Hindlimb muscle (tissue), 1 donor: ENCODE data around the gene EPC1. TPM values are rescaled to one million over a fixed set of nuclear protein-coding genes. Genes with fewer than 3 reads are reported as not detected.
"Not testable (repeated sequence)": the region's sequence is repeated elsewhere in the genome, so short reads cannot be mapped to it uniquely, and the experiment has no call there.

Experiments used
- DNase-seq: peaks from one replicate; pipeline ENCODE4 v3.0.0-alpha.2; 2013
- polyA plus RNA-seq: library from polyadenylated mRNA; unstranded; fragments of 120-200 nt; gene quantifications from one replicate; pipeline ENCODE4 v1.2.1, GENCODE V29; 2013; ENCODE audit not compliant: insufficient read length

The EPC1 gene, protein sequence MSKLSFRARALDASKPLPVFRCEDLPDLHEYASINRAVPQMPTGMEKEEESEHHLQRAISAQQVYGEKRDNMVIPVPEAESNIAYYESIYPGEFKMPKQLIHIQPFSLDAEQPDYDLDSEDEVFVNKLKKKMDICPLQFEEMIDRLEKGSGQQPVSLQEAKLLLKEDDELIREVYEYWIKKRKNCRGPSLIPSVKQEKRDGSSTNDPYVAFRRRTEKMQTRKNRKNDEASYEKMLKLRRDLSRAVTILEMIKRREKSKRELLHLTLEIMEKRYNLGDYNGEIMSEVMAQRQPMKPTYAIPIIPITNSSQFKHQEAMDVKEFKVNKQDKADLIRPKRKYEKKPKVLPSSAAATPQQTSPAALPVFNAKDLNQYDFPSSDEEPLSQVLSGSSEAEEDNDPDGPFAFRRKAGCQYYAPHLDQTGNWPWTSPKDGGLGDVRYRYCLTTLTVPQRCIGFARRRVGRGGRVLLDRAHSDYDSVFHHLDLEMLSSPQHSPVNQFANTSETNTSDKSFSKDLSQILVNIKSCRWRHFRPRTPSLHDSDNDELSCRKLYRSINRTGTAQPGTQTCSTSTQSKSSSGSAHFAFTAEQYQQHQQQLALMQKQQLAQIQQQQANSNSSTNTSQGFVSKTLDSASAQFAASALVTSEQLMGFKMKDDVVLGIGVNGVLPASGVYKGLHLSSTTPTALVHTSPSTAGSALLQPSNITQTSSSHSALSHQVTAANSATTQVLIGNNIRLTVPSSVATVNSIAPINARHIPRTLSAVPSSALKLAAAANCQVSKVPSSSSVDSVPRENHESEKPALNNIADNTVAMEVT
- polyA plus RNA-seq, result 48.1 TPM

DNA sequence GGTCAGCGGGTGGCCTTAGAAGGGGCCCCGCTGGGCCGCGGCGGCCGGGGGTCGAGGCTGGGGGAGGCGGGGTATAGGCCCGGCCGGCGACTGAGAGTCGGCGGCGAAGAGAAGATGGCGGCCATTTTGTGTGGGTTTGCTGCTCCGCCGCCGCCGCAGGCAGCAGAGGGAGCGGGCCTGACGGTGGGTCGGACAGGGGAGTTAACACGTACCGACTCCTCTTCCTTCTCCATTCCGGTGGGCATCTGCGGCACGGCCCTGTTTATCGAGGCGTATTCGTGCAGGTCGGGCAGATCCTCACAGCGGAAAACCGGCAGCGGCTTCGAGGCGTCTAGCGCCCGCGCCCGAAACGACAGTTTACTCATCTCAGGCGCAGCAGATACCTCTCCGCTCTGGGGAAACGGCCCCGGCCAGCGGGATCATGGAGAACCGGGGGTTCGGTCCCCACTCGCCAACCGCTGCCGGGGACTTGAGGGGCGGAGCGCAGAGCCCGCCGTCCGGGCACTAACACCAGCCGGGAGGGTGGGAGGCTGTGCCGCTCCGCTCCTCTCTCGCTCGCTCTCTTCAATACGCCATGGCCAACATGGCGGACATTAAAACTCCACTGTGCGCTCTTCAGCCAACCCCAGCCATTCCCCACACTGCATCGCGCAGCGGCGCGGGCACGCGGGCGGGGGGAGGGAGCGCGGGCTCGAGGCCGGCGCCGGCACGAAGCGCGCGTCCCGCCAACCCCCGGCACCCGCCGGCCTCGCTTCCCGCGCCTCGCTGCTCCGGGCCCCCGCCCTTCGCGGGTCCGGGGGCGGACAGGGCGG lies at the start of gene EPC1:
Gene EPC1, minus strand, starts transcription at position 608 of the 812 bp plus-strand sequence. Its CDS starts 243 bp downstream, at position 365.
- peak; percentile 96 for DNase-seq

DNA sequence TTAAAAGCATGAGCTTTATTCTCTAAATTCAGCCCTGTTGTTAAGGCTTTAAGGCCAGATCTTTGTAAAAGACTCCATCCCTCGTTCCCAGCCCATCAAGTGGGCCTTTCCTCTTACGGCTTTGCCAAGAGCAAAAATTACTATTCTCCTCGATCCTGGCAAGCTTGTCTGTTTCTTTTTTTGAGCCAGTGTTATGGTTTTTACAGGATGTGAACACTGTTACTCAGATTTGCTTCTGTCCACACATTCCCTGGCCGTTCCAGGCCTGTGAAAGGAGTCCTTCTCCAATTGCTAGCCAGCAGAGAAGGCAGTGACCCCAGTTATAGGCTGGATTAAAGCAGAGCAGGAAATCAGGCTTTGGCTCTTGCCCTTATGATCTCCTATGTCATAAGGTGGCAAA lies 47.0 kb upstream of the EPC1 start:
- peak; percentile 56 for DNase-seq

DNA sequence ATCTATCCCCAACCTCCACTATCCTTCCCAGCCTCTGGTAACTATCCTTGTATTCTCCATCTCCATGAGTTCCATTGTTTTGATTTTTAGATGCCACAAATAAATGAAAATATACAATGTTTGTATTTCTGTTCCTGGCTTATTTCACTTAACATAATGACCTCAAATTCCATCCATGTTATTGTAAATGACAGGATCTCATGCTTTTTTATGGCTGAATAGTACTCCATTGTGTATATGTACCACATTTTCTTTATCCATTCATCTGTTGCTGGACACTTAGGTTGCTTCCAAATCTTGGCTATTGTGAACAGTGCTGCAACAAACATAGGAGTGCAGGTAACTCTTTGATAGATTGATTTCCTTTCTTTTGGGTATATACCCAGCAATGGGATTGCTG lies 45.3 kb upstream of the EPC1 start:
- not testable (repeated sequence) for DNase-seq

DNA sequence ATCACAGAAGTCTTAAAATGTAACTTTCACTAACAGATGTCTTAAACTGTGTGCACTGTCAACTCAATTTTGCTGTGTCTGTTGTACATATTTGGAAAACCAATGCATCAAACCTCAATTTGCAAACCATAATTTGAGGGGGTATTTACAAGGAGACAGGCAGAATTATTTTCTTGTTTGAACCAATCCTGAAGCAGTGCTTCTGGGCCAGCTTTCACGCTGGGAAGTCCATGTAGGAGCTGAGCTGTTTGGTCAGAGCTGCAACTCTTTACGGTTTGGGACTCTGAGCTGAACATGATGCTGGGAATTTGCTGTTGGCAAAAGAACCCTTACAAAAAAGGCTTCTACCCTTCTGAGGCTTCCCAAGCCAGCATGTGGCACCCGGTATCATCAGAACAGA lies 43.2 kb upstream of the EPC1 start:
- no peak for DNase-seq

DNA sequence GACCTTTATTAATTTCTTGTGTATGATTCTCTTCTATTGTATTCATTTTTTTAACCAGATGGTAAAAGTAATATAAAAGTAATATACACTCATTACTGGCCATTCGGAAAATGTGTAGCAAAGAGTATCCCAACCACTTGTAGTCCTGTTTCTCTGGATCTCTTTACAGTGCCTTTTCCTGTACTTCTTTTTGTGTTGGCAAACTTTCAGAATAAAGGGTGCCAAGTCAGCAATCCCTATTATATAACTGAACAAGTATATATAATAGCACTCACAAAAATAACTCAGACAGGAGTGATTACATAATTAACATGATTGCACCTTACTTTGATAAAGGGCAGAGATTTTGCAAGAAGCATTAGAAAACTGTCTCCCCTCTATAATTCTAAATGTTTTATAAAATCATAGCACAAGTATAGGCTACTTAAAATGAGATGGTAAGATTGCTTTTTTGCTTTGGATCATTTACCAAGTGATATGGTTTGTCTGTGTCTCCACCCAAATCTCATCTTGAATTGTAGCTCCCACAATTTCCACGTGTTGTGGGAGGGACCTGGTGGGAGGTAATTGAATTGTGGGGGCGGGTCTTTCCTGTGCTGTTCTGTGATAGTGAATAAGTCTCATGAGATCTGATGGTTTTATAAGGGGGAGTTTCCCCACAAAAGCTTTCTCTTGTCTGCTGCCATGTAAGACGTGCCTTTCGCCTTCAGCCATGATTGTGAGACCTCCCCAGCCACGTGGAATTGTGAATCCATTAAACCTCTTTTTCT lies 41.5 kb upstream of the EPC1 start:
- peak; percentile 15 for DNase-seq

DNA sequence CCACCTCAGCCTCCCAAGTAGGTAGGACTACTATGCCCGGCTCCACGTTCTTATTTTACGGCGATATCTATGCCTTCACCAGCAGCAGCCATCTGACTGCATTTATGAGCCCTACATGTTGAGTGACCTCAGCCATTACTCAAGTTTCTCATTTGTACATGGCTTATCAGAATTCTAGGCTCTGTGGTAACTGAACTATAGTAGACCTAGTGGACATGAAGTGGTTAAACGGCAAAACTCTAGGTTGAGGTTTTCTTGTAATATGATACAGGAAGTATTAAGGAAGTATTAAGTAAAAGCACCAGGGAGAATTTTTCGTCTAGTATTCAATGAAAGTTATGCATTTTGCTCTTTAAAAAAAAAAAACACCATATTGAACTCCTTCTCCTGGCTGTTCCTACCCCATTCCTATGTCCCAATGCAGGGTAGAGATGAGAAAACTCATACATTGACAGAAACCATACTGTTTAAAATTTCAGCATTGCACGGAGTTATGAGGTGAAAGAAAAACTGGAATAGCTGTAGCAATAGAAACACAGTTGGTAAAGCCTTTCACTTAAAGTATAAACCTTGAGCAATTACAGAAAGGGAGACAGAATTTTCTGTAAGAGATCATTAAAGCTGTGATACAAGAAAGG lies 39.8 kb upstream of the EPC1 start:
- no peak for DNase-seq

DNA sequence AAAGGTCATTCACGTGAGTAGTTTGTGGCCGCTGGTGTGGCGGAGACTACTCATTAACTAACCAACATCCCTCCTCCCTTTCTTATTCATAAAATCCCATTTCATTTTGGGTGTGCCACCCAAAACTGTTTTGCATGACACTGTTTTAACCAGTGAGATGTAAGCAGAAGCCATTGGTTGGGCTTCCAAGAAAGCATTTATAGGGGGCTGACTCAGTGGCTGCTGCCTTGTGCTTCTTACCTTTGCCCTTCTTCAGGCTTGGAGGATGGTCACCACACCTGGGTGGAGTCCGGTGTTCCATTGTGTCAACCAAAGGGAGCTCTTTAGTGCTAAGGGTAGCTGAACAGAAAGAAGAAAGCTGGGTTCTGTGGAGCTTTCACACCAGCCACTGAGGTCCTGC lies 37.2 kb upstream of the EPC1 start:
- no peak for DNase-seq

DNA sequence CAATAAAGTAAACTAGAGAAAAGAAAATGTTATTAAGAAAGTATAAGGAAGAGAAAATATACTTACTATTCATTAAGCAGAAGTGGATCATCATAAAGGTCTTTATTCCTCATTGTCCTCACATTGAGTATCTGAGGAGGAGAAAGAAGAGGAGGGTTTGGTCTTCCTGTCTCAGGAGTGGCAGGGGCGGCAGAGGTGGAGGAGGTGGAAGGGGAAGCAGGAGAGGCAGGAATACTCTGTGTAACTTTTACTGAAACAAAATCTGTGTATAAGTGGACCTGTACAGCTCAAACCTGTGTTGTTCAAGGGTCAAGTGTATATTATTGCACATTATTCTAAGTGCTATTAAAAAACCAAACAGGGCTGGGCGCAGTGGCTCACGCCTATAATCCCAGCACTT lies 34.2 kb upstream of the EPC1 start:
- DNase-seq, result no peak

DNA sequence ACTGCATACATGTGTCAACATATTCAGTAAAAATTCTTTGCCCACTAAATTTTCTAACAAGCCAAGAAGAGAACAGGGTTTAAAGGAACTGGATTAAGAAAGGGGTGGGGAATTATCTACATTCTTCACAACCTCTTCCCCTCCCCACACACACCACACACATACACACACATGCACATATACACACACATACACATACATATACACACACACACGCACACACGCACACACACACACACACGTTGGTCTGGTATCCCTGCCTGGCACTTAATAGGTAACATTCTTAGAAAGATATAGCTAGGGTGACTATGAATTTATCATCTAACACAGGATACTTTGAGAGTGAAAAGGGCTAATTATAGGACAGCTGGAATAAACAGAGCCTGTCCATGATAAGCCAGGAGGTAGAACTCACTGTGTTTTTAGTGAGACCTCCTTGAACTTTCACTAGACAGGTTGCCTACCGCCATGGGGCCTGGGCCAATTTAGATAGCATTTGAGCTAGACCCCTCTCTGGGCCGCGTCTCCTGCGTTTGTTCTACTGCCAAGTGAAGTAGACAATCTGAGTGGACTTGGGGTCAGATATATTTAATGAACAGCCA lies 33.1 kb upstream of the EPC1 start:
- no peak for DNase-seq

DNA sequence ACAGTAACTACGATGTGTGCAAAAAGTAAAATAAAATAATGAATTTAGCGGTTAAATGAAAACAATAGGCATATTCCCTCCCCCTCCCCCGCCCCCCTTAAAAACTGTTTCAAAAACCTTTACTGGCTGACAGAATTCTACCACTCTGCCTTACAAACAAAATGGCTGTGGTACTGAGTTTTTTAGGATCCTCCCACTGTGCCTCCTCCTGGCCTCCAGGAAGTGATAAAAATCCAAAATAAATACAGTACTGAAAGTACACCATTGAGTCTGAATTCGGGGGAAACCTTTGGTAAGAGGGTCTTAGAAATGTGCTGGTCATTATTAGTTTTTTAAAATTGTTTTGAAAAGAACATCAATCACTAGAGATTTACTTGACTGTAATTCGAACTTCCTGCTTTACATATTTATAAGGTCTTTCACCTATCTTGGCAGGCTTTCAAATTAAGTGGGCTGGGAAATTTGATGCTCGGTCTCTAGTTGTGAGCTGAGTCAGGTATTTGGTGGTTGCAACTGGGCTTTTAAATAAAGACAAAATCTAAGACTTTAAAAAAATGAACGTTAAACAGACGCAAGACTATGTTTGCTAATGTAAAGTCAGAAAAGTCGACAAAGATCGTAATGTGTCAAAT lies 32.5 kb upstream of the EPC1 start:
- peak; percentile 64 for DNase-seq

DNA sequence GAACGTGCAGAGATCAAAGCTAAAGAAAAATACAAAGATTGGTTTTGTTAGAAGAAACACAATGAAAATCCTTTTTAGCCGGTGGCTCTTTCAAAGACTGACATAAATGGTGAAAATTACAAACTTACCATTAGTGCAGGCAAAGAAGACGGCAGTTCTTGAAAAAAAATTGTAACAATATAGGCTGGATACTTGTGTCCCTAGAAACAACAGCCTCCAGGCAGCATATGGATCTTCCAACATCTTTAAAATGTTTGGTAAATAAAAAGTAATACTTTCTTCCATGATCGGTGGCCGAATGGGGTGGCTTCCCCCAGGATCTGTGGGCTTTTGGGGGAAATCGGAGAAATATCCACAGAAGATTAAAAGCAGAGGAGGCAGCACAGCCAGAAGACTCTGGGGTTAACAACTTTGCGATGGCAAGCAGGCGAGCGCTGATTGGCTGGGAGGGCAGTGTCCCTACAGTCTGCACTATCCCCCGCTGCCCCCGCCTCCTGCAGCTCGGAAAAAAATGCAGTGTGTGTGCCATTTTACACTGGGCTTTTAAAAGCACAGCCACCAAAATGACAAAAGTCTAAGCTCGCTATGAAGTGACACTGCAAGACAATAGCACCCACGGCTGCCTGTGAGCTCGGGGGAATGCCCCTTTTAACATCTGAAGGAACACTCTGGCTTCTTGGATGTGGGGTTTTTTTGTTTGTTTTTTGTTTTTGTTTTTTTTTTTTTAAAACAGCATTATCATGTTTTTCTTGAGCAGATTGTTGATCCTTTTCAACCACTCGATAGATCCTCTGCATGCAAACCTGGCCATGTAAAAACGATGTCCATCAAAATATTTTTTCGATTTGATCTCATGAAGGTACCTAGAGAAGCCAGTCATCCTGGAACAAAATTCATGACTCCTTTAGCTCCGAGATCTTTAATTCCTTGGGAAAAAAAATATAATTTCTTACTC lies 31.7 kb upstream of the EPC1 start:
- peak; percentile 94 for DNase-seq

DNA sequence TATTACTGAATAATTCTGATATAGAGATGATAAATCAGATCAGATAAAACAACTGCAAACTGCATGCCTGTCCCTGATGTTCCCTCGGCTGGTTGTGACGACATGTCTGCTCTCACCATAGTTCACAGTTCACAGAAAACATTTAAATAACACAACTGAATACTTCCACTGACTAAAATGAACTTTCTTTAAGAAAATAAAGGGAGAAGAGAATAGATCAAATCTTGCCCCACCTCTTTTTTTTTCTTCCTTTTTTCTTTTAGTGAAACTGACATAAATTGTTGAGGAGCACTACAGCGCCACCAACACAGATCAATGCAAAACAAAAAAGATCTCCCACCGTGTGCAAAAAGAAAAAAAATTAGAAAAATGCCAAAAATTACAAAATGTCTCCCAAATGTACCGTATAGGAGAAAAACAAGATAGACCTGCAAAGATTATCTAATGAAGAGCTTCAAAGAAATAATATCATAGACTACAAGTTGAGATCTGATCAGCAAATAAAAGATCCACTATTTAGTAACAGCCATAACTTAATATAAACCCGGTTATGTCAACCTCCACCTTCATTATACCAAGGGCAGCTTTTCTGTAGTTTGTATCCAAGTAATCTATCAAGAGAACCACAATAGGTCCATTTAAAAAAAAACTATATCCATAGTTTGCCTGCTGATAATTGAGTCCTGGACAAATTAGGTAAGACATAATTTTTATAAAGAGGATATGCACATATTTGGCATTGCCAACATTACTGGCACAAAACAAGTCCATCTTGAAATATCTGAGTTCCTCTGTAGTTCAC lies 30.7 kb upstream of the EPC1 start:
- DNase-seq, result peak; percentile 74

DNA sequence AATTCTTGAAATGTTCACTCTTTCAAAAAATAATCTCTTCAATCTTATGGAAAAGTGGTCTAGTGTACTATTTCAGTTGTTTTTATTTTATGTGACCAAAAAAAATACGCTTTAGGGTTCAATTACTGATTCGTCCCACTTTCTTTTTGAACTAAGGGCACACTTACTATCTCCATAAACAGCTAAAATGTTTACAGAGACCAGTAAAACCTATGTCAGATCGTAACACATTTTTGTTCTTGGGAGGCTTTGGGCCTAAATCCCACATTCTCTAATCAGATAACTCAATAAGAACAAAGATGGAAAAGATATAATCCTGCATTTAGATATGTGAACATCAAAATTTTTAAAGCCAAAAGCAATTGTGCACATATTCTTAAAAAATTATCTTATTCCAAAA lies 29.8 kb upstream of the EPC1 start:
- DNase-seq, result peak; percentile 30

DNA sequence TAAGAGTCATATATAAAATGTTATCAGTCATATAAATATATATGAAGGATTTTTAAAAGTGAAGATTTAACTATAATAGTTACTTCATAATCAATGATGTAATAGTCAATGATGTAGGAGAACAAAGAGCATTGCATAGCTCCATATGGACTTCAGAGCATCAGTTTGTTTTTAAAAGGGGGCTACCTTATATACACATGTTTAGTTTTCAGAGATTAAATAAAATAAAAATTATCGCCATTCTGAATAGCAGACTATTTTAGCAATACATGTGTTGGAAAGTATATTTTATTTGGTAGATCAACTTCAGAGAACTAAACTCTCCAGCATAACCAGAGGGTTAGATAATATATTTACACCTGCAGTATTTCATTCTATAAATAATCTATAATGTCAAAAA lies 29.1 kb upstream of the EPC1 start:
- no peak for DNase-seq

DNA sequence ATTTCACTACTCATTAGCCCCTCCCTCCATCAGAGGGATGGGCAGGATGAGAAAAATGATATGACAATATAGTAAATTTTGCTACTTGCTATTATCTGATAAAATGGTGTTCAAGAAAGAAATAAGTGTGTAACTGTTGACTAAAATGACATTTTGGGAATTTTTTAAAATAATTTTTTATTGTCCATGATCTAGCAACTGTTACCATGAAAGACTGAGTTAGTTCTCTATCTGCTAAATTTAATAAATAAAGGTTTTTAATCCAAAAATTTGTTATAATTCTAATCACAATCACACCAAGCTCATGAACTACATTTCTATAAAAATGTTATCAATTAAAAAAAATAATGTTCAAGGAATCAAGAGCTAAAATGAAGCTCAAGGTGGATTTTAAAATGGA lies 28.7 kb upstream of the EPC1 start:
- no peak for DNase-seq

DNA sequence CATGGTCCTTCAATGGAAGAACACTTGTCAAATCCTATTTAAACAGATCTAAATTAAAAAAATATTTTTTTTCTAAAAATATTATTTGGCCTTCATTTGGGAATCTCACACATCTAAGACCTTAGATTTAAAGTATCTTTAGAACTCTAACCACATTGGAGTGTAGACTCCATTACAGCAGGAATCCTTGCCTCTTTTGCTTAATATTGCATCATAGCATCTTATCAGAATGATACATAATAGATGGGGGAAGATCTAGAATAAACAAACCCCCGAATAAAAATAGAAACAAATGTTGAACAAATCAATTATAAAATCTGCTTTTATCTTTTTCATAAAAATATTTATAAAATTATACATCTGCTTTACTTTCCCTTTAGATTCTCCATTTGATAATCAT lies 27.6 kb upstream of the EPC1 start:
- no peak for DNase-seq

DNA sequence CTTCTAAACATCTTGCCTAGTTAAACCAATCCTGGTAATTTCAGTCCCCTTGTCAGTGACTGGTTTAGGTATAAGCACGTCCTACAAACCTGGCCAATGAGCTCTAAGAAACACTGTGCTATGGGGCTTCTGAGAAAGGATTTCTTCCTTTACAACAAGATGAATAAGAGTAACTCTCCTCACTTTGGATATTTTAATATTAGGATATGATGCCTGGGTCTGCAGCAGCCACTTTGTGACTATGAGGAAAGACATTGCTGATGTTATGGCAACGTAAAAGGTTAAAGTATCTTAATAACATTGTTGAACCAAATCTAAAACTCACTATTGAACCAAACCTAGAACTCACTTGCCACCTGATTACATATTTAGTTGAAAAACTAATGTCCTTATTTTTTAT lies 26.5 kb upstream of the EPC1 start:
- DNase-seq, result no peak

DNA sequence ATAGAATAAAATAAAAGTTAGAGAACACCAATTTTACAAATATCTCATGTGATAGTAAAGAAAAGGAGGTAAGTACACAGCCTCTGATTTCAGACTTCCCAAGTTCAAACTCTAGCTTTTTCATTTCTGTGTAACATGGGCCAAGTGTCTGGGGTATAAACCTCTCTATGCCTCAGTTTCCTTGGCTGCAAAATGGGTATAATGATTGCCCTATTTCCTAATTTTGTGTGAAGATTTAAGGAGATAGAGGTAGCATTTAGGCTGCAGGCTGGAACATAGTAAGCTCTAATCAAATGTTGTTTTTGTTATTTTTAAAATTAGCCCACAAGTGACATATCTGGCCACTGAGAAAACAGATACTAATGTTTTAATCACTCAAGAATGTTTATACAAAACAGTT lies 26.1 kb upstream of the EPC1 start:
- no peak for DNase-seq
